Lower lobe of right lung (tissue), 2 donors: ENCODE measurements around the gene DEPDC7. TPM values are rescaled to one million over a fixed set of nuclear protein-coding genes. Genes with fewer than 3 reads are reported as not detected.

ENCODE experiments used
- ATAC-seq, 2 donors: fragments of 200-7000 bp; cut with Tn5 transposase; one replicate each; pipeline ENCODE4 v1.9.1; 2020 to 2022; ENCODE audit warnings: mild to moderate bottlenecking in 2 of 2, moderate library complexity in 2 of 2
- DNase-seq: peaks from one replicate; pipeline ENCODE4 v3.0.0-alpha.2; 2020
- H3K27ac ChIP-seq: fragments of 200-600 bp; one replicate; pipeline ENCODE4 v1.8.0; 2022
- H3K27me3 ChIP-seq: fragments of 200-600 bp; one replicate; pipeline ENCODE4 v1.8.0; 2022; ENCODE audit warnings: low read depth
- H3K36me3 ChIP-seq: fragments of 200-600 bp; one replicate; pipeline ENCODE4 v1.8.0; 2022; ENCODE audit warnings: mild to moderate bottlenecking
- H3K4me1 ChIP-seq: fragments of 200-600 bp; one replicate; pipeline ENCODE4 v1.8.0; 2022
- H3K4me3 ChIP-seq: fragments of 200-600 bp; one replicate; pipeline ENCODE4 v1.8.0; 2022; ENCODE audit warnings: mild to moderate bottlenecking
- H3K9me3 ChIP-seq: fragments of 200-600 bp; one replicate; pipeline ENCODE4 v1.8.0; 2022
- intact Hi-C: fragments of 100-400 bp; cut with DNase I; formaldehyde crosslinking; loops from one replicate; pipeline ENCODE4 v1.11.0; 2022
- total RNA-seq: library from RNA; stranded (reverse); fragmentation: NEBNext Ultra II Directional; extraction: Animal tissue kit (Norgen Biotek cat#: 25700); gene quantifications from one replicate; pipeline ENCODE4 v1.2.1, GENCODE V29; 2021
- TF ChIP-seq, protein P1 (sequence below): fragments of 200-600 bp; IDR thresholded peaks from one replicate; pipeline ENCODE4 v1.8.0; 2022; ENCODE audit warnings: antibody characterized with exemption, mild to moderate bottlenecking
- donor health status: DM: no; HTN: yes; CAD: no; lungs with severe emphysema.

Gene DEPDC7
- total RNA-seq, 1 donor from 2014 or later = 0.71 TPM

DNA sequence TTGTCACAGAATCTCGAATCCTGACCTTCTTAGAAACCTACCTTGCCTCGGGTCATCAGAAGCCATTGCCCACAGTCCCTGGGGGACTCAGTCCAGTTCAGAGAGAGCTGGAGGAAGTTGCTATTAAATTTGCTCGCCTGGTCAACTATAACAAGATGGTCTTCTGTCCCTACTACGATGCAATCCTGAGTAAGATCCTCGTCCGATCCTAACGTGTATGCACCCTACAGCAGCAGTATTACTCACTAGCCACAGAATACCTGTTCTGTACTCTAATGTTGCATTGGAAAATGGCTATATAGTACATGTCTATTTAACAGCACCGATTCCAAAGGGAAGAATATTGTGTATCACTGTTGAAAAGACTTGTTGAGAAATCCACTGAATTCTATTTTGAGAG, 56.8 kb downstream of the DEPDC7 start:
- Histone ChIP-seq H3K4me1 (no peaks in the 10 kb centered on the region), H3K9me3 (no peaks in the 10 kb centered on the region), H3K27me3 (no peaks in the 10 kb centered on the region), H3K27ac (no peak overlapping the region), H3K36me3 (peaks cover 94% of the 10 kb centered on the region), H3K4me3 (no peak overlapping the region)
- DNase-seq (no peak), ATAC-seq (no peak)
- TF ChIP-seq, protein P1, sequence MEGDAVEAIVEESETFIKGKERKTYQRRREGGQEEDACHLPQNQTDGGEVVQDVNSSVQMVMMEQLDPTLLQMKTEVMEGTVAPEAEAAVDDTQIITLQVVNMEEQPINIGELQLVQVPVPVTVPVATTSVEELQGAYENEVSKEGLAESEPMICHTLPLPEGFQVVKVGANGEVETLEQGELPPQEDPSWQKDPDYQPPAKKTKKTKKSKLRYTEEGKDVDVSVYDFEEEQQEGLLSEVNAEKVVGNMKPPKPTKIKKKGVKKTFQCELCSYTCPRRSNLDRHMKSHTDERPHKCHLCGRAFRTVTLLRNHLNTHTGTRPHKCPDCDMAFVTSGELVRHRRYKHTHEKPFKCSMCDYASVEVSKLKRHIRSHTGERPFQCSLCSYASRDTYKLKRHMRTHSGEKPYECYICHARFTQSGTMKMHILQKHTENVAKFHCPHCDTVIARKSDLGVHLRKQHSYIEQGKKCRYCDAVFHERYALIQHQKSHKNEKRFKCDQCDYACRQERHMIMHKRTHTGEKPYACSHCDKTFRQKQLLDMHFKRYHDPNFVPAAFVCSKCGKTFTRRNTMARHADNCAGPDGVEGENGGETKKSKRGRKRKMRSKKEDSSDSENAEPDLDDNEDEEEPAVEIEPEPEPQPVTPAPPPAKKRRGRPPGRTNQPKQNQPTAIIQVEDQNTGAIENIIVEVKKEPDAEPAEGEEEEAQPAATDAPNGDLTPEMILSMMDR = no peak
- intact Hi-C loops = no loop called here

Other genes starting within 250 kb of the DEPDC7 start
- 0.09 TPM for gene CCDC73, start 221.2 kb upstream of the DEPDC7 start, total RNA-seq
- gene PRRG4, start 186.0 kb upstream of the DEPDC7 start, total RNA-seq = 12.0 TPM
- 27.6 TPM for gene QSER1, start 123.1 kb upstream of the DEPDC7 start, total RNA-seq
- gene TCP11L1, start 23.7 kb downstream of the DEPDC7 start, total RNA-seq = 18.1 TPM
- gene CSTF3, start 145.6 kb downstream of the DEPDC7 start, total RNA-seq = 20.4 TPM
- 138 TPM for gene HIPK3, start 241.5 kb downstream of the DEPDC7 start, total RNA-seq